ENCODE data around the gene MRPL37. TPM values are rescaled to one million over a fixed set of nuclear protein-coding genes. Genes with fewer than 3 reads are reported as not detected.

Gene MRPL37
- total and polyA plus RNA-seq, 8 donors = 24.8 to 111 (median 50.9) TPM

DNA sequence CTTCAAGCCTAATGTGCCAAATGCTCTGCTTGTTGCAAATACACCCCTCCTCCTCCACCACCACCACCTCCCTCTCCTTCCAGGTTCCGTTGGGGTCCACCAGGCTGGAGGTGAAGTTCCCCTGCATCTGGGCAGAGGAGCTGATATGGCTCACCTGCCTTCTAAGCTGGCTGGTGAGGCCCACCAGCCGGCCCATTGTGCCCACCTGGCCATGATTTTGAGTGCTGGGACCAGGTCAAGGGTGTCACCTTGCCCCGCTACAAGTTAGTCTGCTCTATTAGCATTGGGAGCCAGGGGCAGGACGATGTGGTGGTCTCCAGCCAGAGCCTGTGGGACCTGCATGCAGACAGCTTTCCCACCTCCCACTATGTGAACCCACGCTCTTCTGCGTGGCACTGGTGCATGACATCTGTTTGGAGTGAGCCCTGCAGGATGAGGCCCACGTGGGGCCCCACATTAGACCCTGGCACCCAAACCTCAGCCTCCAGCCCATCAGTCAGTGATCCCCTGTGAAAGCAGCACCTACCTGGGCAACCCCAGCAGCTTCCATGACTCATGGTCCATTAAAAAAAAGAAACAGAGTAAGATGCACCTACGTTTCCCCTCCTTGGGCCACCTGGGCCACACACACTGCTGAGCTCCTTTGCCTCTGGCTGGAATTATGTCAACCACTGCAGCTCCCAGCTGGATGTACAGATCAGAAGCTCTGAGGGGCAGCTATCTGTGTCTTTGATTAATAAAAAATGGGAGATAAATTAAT, 31.6 kb upstream of the MRPL37 start:
- WGBS, 5 donors = 81 to 92% (median 88%) methylated on average over 7 to 8 of the region's 8 CpGs

DNA sequence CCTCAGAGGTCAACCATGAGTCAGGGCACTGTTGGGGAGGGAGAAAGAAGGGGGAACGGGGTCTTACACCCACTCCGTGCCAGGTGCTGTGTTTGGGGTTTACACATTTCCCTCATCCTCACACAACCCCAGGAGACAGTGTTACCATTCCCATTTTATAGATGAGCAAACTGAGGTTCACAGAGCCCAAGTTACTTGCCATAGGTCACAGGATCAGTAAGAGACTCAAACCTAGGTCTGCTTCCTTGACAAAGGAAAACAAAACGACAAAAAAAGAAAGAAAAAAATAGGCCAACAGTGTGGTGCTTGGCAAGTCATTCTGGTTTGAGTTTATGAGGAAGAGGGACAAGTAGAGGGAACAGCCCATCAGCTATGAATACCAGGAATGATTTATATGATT, 30.9 kb upstream of the MRPL37 start:
- Histone ChIP-seq H3K27ac (no peak overlapping the region), H3K4me3 (no peak overlapping the region), H3K27me3 (no peaks in the 10 kb centered on the region), H3K36me3 (peaks cover 0 to 10% (median 4%) of the 10 kb centered on the region in 4 donors), H3K9me3 (no peaks in the 10 kb centered on the region), H3K4me1 (peaks cover 0 to 3% (median 0%) of the 10 kb centered on the region in 4 donors)
- intact Hi-C loops (cut with DNase I; ENCODE audit: low total_unique reads) = no loop called here
- WGBS, 5 donors = 79 to 95% (median 83%) methylated on average over 3 of the region's 3 CpGs
- no peak for DNase-seq
- TF ChIP-seq, protein P1, sequence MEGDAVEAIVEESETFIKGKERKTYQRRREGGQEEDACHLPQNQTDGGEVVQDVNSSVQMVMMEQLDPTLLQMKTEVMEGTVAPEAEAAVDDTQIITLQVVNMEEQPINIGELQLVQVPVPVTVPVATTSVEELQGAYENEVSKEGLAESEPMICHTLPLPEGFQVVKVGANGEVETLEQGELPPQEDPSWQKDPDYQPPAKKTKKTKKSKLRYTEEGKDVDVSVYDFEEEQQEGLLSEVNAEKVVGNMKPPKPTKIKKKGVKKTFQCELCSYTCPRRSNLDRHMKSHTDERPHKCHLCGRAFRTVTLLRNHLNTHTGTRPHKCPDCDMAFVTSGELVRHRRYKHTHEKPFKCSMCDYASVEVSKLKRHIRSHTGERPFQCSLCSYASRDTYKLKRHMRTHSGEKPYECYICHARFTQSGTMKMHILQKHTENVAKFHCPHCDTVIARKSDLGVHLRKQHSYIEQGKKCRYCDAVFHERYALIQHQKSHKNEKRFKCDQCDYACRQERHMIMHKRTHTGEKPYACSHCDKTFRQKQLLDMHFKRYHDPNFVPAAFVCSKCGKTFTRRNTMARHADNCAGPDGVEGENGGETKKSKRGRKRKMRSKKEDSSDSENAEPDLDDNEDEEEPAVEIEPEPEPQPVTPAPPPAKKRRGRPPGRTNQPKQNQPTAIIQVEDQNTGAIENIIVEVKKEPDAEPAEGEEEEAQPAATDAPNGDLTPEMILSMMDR (IDR thresholded peaks at IDR 0.05) = no peak
- TF ChIP-seq POLR2A (IDR thresholded peaks at IDR 0.05) = no peak
- TF ChIP-seq EP300 (IDR thresholded peaks at IDR 0.05) = no peak
- no peak for TF ChIP-seq POLR2AphosphoS5 (IDR thresholded peaks at IDR 0.05)

More for the DNA sequence above, 31.6 kb upstream of the MRPL37 start:
- Histone ChIP-seq H3K9me3 (no peaks in the 10 kb centered on the region), H3K27ac (no peak overlapping the region), H3K27me3 (no peaks in the 10 kb centered on the region), H3K4me1 (peaks cover 0 to 3% (median 0%) of the 10 kb centered on the region in 4 donors), H3K36me3 (peaks cover 0 to 4% (median 0%) of the 10 kb centered on the region in 4 donors), H3K4me3 (no peak overlapping the region)
- TF ChIP-seq POLR2AphosphoS5 (IDR thresholded peaks at IDR 0.05) = no peak
- TF ChIP-seq, protein P1 (IDR thresholded peaks at IDR 0.05) = no peak
- no peak for TF ChIP-seq EP300 (IDR thresholded peaks at IDR 0.05)
- TF ChIP-seq POLR2A (IDR thresholded peaks at IDR 0.05) = no peak
- intact Hi-C loops (cut with DNase I; ENCODE audit: low total_unique reads) = no loop called here
- DNase-seq = no peak

DNA sequence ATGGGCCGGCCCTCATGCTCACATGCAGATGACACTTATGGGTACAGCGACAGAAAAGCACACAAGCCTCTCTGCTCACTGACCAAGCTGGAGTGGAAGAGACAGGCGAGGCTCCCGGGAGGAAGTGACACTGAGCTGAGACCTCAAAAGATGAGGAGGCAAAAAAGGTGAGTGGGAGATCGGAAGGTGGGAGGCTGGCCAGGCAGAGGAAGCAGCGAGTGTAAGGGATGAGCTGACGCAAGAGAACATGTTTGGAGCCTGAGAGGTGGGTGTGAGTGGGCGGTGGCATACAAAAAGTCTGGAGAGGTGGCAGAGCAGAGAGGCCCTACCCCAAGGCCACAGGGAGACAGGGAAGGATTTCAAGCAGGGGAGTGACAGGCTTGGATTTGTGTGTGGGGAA, 29.0 kb upstream of the MRPL37 start:
- Histone ChIP-seq H3K4me1 (peaks cover 0 to 3% (median 0%) of the 10 kb centered on the region in 4 donors), H3K27me3 (no peaks in the 10 kb centered on the region), H3K9me3 (no peaks in the 10 kb centered on the region), H3K27ac (no peak overlapping the region), H3K36me3 (peaks cover 0 to 23% (median 15%) of the 10 kb centered on the region in 4 donors), H3K4me3 (no peak overlapping the region)
- intact Hi-C loops (cut with DNase I; ENCODE audit: low total_unique reads) = no loop called here
- DNase-seq = no peak
- TF ChIP-seq POLR2A (IDR thresholded peaks at IDR 0.05) = no peak
- TF ChIP-seq EP300 (IDR thresholded peaks at IDR 0.05) = no peak
- no peak for TF ChIP-seq POLR2AphosphoS5 (IDR thresholded peaks at IDR 0.05)
- TF ChIP-seq, protein P1 (IDR thresholded peaks at IDR 0.05) = no peak
- WGBS, 5 donors = 75 to 91% (median 82%) methylated on average over 8 of the region's 8 CpGs

DNA sequence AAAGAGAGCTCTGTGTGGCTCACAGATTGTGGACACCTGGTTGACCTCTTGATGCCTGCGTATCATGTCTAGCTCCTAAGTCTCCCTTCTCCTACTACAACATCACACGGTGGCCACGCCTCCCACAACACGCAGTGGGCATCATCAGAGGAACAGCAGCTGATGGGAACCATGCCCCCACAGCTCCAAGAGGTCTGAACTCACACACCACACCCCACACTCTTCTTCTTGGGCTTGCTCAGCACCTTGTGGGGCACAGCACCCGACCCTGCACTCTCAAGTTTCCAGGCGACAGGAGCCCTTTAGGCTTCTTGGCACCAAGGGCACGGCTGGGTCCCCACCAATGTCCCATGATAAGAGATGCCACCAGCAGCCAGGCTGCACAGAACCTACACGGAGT, 28.4 kb upstream of the MRPL37 start:
- Histone ChIP-seq H3K4me1 (peaks cover 0 to 3% (median 0%) of the 10 kb centered on the region in 4 donors), H3K27ac (no peak overlapping the region), H3K4me3 (no peak overlapping the region), H3K36me3 (peaks cover 0 to 23% (median 15%) of the 10 kb centered on the region in 4 donors), H3K27me3 (no peaks in the 10 kb centered on the region), H3K9me3 (no peaks in the 10 kb centered on the region)
- WGBS, 5 donors = 84 to 93% (median 92%) methylated on average over 8 of the region's 8 CpGs
- no peak for DNase-seq
- intact Hi-C loops (cut with DNase I; ENCODE audit: low total_unique reads) = no loop called here
- TF ChIP-seq POLR2A (IDR thresholded peaks at IDR 0.05) (no peak), EP300 (IDR thresholded peaks at IDR 0.05) (no peak), POLR2AphosphoS5 (IDR thresholded peaks at IDR 0.05) (no peak)
- TF ChIP-seq, protein P1 (IDR thresholded peaks at IDR 0.05) = no peak
